ENCODE measurements around the gene MAFG. TPM values are rescaled to one million over a fixed set of nuclear protein-coding genes. Genes with fewer than 3 reads are reported as not detected.

The MAFG gene
- total RNA-seq, 1 donor from 2014 or later, result 23.6 TPM

GRCh38 chr17:81939881-81940385 is 12.4 kb upstream of the MAFG start:
- H3K27ac Mint-ChIP-seq (ENCODE audit: unreplicated experiment), result no peak overlapping the region
- peaks cover 16% of the 10 kb centered on the region for H3K27me3 Mint-ChIP-seq (ENCODE audit: unreplicated experiment)
- H3K36me3 Mint-ChIP-seq (ENCODE audit: low read depth, unreplicated experiment), result no peaks in the 10 kb centered on the region
- H3K4me3 Mint-ChIP-seq (ENCODE audit: unreplicated experiment), result no peak overlapping the region
- H3K4me1 Mint-ChIP-seq (ENCODE audit: unreplicated experiment), result peaks cover 11% of the 10 kb centered on the region
- peak; percentile 3 for DNase-seq (ENCODE audit: low spot score)
- no peak for TF ChIP-seq CTCF (IDR thresholded peaks at IDR 0.05; ENCODE audit: unreplicated experiment)
- no peaks in the 10 kb centered on the region for H3K9me3 Mint-ChIP-seq (ENCODE audit: unreplicated experiment)

- H3K9me3 Mint-ChIP-seq (ENCODE audit: unreplicated experiment), result no peaks in the 10 kb centered on the region
- no peaks in the 10 kb centered on the region for H3K36me3 Mint-ChIP-seq (ENCODE audit: low read depth, unreplicated experiment)
- peaks cover 16% of the 10 kb centered on the region for H3K27me3 Mint-ChIP-seq (ENCODE audit: unreplicated experiment)
- no peak overlapping the region for H3K4me3 Mint-ChIP-seq (ENCODE audit: unreplicated experiment)
- H3K4me1 Mint-ChIP-seq (ENCODE audit: unreplicated experiment), result peaks cover 11% of the 10 kb centered on the region
- TF ChIP-seq CTCF (IDR thresholded peaks at IDR 0.05; ENCODE audit: unreplicated experiment), result no peak
- H3K27ac Mint-ChIP-seq (ENCODE audit: unreplicated experiment), result no peak overlapping the region
- peak; percentile 7 for DNase-seq (ENCODE audit: low spot score)
Measured at GRCh38 chr17:81939218-81939617, 11.7 kb upstream of the MAFG start.

- DNase-seq (ENCODE audit: low spot score), result no peak
- no peaks in the 10 kb centered on the region for H3K9me3 Mint-ChIP-seq (ENCODE audit: unreplicated experiment)
- no peak for TF ChIP-seq CTCF (IDR thresholded peaks at IDR 0.05; ENCODE audit: unreplicated experiment)
- H3K27ac Mint-ChIP-seq (ENCODE audit: unreplicated experiment), result no peak overlapping the region
- peak overlapping the region; percentile 31 for H3K4me3 Mint-ChIP-seq (ENCODE audit: unreplicated experiment)
- H3K4me1 Mint-ChIP-seq (ENCODE audit: unreplicated experiment), result peaks cover 11% of the 10 kb centered on the region
- H3K27me3 Mint-ChIP-seq (ENCODE audit: unreplicated experiment), result peaks cover 19% of the 10 kb centered on the region
- peaks cover 5% of the 10 kb centered on the region for H3K36me3 Mint-ChIP-seq (ENCODE audit: low read depth, unreplicated experiment)
Measured at GRCh38 chr17:81935709-81936084, 8.2 kb upstream of the MAFG start.

GRCh38 chr17:81934850-81935708 is 7.5 kb upstream of the MAFG start:
- Mint-ChIP-seq H3K9me3 (ENCODE audit: unreplicated experiment) (no peaks in the 10 kb centered on the region), H3K4me1 (ENCODE audit: unreplicated experiment) (peaks cover 11% of the 10 kb centered on the region)
- no peak for TF ChIP-seq CTCF (IDR thresholded peaks at IDR 0.05; ENCODE audit: unreplicated experiment)

GRCh38 chr17:81934098-81934757 is 6.7 kb upstream of the MAFG start:
- Mint-ChIP-seq H3K4me3 (ENCODE audit: unreplicated experiment) (no peak overlapping the region), H3K9me3 (ENCODE audit: unreplicated experiment) (no peaks in the 10 kb centered on the region), H3K27ac (ENCODE audit: unreplicated experiment) (no peak overlapping the region), H3K27me3 (ENCODE audit: unreplicated experiment) (peaks cover 19% of the 10 kb centered on the region), H3K36me3 (ENCODE audit: low read depth, unreplicated experiment) (peaks cover 5% of the 10 kb centered on the region), H3K4me1 (ENCODE audit: unreplicated experiment) (peaks cover 11% of the 10 kb centered on the region)
- TF ChIP-seq CTCF (IDR thresholded peaks at IDR 0.05; ENCODE audit: unreplicated experiment), result no peak
- no peak for DNase-seq (ENCODE audit: low spot score)

More at GRCh38 chr17:81934850-81935708, 7.5 kb upstream of the MAFG start:
- no peak overlapping the region for H3K27ac Mint-ChIP-seq (ENCODE audit: unreplicated experiment)
- no peak overlapping the region for H3K4me3 Mint-ChIP-seq (ENCODE audit: unreplicated experiment)
- peaks cover 5% of the 10 kb centered on the region for H3K36me3 Mint-ChIP-seq (ENCODE audit: low read depth, unreplicated experiment)
- H3K27me3 Mint-ChIP-seq (ENCODE audit: unreplicated experiment), result peaks cover 18% of the 10 kb centered on the region
- DNase-seq (ENCODE audit: low spot score), result no peak
